Measurements from ENCODE around the gene LEF1. TPM values are rescaled to one million over a fixed set of nuclear protein-coding genes. Genes with fewer than 3 reads are reported as not detected.

Gene LEF1
- total and polyA plus RNA-seq, 2 experiments from 2014 or later = 0.50 to 0.73 TPM

GRCh38 chr4:108024085-108024877 is 144.5 kb downstream of the LEF1 start:
- ATAC-seq (no peak), DNase-seq (ENCODE audit: low spot score) (no peak)
- H3K36me3 Mint-ChIP-seq (ENCODE audit: low read depth) = peaks cover 48% of the 10 kb centered on the region
- Histone ChIP-seq H3K79me2 (replicated peaks; ENCODE audit: insufficient read depth) (no peaks in the 10 kb centered on the region), H3K9me2 (ENCODE audit: insufficient read depth) (no peaks in the 10 kb centered on the region), H2AFZ (no peak overlapping the region), H3K36me3 (ENCODE audit: insufficient read depth) (peaks cover 14% of the 10 kb centered on the region), H3F3A (replicated peaks; ENCODE audit: low read depth) (no peaks in the 10 kb centered on the region), H3K4me1 (ENCODE audit: insufficient read depth) (no peaks in the 10 kb centered on the region; the same call in 1 of the 2 replicates), H3K27ac (ENCODE audit: low read depth) (no peak overlapping the region), H4K20me1 (replicated peaks; ENCODE audit: insufficient read depth) (no peaks in the 10 kb centered on the region; the same call in 1 of the 2 replicates), H3K27me3 (ENCODE audit: insufficient read depth) (no peaks in the 10 kb centered on the region), H3K4me2 (no peak overlapping the region), H3K4me3 (no peak overlapping the region)
- peaks cover 4% of the 10 kb centered on the region for H3K4me1 Mint-ChIP-seq
- TF ChIP-seq EZH2 (IDR thresholded peaks at IDR 0.05; ENCODE audit: low read depth, unreplicated experiment) = no peak
- peaks cover 1% of the 10 kb centered on the region for H3K27me3 Mint-ChIP-seq (ENCODE audit: insufficient read depth, low read depth, poor library complexity)
- no peaks in the 10 kb centered on the region for H3K9me3 Mint-ChIP-seq
- no peak overlapping the region for H3K4me3 Mint-ChIP-seq
- H3K27ac Mint-ChIP-seq = 0 out of 2 replicates have a peak overlapping the region, but pooled peaks have one; percentile 36

GRCh38 chr4:108018884-108019187 is 149.9 kb downstream of the LEF1 start:
- H3F3A ChIP-seq (replicated peaks; ENCODE audit: low read depth) = no peaks in the 10 kb centered on the region
- no peak for TF ChIP-seq ETS1 (IDR thresholded peaks at IDR 0.05)
- TF ChIP-seq ZNF114 (CRISPR knock-in tag; IDR thresholded peaks at IDR 0.05) = no peak
- TF ChIP-seq CTCF (conservative IDR thresholded peaks at IDR 0.05; ENCODE audit: low read depth in 2 of 2) = no peak
- no peak for TF ChIP-seq ZNF462 (CRISPR knock-in tag; IDR thresholded peaks at IDR 0.05)
- no peak for TF ChIP-seq EZH2phosphoT487 (IDR thresholded peaks at IDR 0.05; ENCODE audit: unreplicated experiment)
- no peak for TF ChIP-seq REST (IDR thresholded peaks at IDR 0.05; ENCODE audit: unreplicated experiment)
- TF ChIP-seq POLR2AphosphoS5 (IDR thresholded peaks at IDR 0.05; ENCODE audit: low read depth) = no peak

More at GRCh38 chr4:108018884-108019187, 149.9 kb downstream of the LEF1 start:
- peaks cover 51% of the 10 kb centered on the region for H3K36me3 Mint-ChIP-seq (ENCODE audit: low read depth)
- H3K27me3 ChIP-seq (ENCODE audit: insufficient read depth) = no peaks in the 10 kb centered on the region
- peaks cover 4% of the 10 kb centered on the region for H3K4me1 Mint-ChIP-seq
- H3K9me3 Mint-ChIP-seq = no peaks in the 10 kb centered on the region
- H3K36me3 ChIP-seq (ENCODE audit: insufficient read depth) = peaks cover 12% of the 10 kb centered on the region
- H2AFZ ChIP-seq = no peak overlapping the region
- no peaks in the 10 kb centered on the region for H3K79me2 ChIP-seq (replicated peaks; ENCODE audit: insufficient read depth)
- H3K27ac Mint-ChIP-seq = no peak overlapping the region
- H4K20me1 ChIP-seq (replicated peaks; ENCODE audit: insufficient read depth) = no peaks in the 10 kb centered on the region
- H3K4me3 Mint-ChIP-seq = no peak overlapping the region
- H3K4me1 ChIP-seq (ENCODE audit: insufficient read depth) = no peaks in the 10 kb centered on the region; the same call in 1 of the 2 replicates
- H3K4me3 ChIP-seq = no peak overlapping the region
- H3K4me2 ChIP-seq = no peak overlapping the region
- DNase-seq (ENCODE audit: low spot score) = no peak
- H3K27me3 Mint-ChIP-seq (ENCODE audit: insufficient read depth, low read depth, poor library complexity) = peaks cover 8% of the 10 kb centered on the region
- H3K27ac ChIP-seq (ENCODE audit: low read depth) = no peak overlapping the region
- no peaks in the 10 kb centered on the region for H3K9me2 ChIP-seq (ENCODE audit: insufficient read depth)
- no peak for ATAC-seq

Measured in GM23338 (cell line).